Neural progenitor cell (in vitro differentiated cells): ENCODE results near the gene FAM98C. TPM values are rescaled to one million over a fixed set of nuclear protein-coding genes. Genes with fewer than 3 reads are reported as not detected.
A peak's percentile ranks its signal among the peaks of the same experiment; 100 is the strongest.

Experiments used
- DNase-seq: peaks from one replicate; pipeline ENCODE4 v3.0.0-alpha.2; 2016; ENCODE audit warnings: low spot score
- H2AFZ ChIP-seq: fragments of 200-600 bp; sonication (generic); replicated peaks from 2 replicates; pipeline ENCODE4 v1.6.1; 2016; ENCODE audit warnings: antibody characterized with exemption
- H3F3A ChIP-seq: fragments of 200-600 bp; sonication (generic); 2 replicates; pipeline ENCODE4 v1.6.1; 2016; ENCODE audit warnings: antibody characterized with exemption, low read depth
- H3K27ac ChIP-seq: fragments of 200-600 bp; sonication (generic); 2 replicates; pipeline ENCODE4 v1.5.1; 2016; ENCODE audit warnings: mild to moderate bottlenecking
- H3K27me3 ChIP-seq: fragments of 200-600 bp; sonication (generic); 2 replicates; pipeline ENCODE4 v1.6.1; 2016; ENCODE audit warnings: mild to moderate bottlenecking, moderate library complexity
- H3K36me3 ChIP-seq: fragments of 200-600 bp; sonication (generic); 2 replicates; pipeline ENCODE4 v1.5.1; 2016
- H3K4me1 ChIP-seq: fragments of 200-600 bp; sonication (generic); 2 replicates; pipeline ENCODE4 v1.6.1; 2016; ENCODE audit warnings: mixed run types
- H3K4me2 ChIP-seq: fragments of 200-600 bp; sonication (generic); 2 replicates; pipeline ENCODE4 v1.6.1; 2016
- H3K4me3 ChIP-seq: fragments of 200-600 bp; sonication (generic); 2 replicates; pipeline ENCODE4 v1.5.1; 2016
- H3K79me2 ChIP-seq: fragments of 200-600 bp; sonication (generic); 2 replicates; pipeline ENCODE4 v1.6.1; 2016; ENCODE audit warnings: low read depth
- H3K9ac ChIP-seq: fragments of 200-600 bp; sonication (generic); 2 replicates; pipeline ENCODE4 v1.6.1; 2016
- H3K9me3 ChIP-seq: fragments of 200-600 bp; sonication (generic); 2 replicates; pipeline ENCODE4 v1.5.1; 2016; ENCODE audit warnings: low read depth
- H4K20me1 ChIP-seq: fragments of 200-600 bp; sonication (generic); 2 replicates; pipeline ENCODE4 v1.6.1; 2016; ENCODE audit warnings: low read depth
- H3K27ac Mint-ChIP-seq: 3 replicates; pipeline ENCODE4 v1.8.0; 2021; ENCODE audit warnings: mixed read lengths
- H3K27me3 Mint-ChIP-seq: 2 replicates; pipeline ENCODE4 v1.8.0; 2022; ENCODE audit warnings: low read depth, mild to moderate bottlenecking, inconsistent platforms, moderate library complexity, mixed read lengths; ENCODE audit not compliant: insufficient read depth
- H3K36me3 Mint-ChIP-seq: 3 replicates; pipeline ENCODE4 v1.8.0; 2021; ENCODE audit warnings: mixed read lengths
- H3K4me1 Mint-ChIP-seq: 3 replicates; pipeline ENCODE4 v1.8.0; 2021; ENCODE audit warnings: mixed read lengths
- H3K4me3 Mint-ChIP-seq: 3 replicates; pipeline ENCODE4 v1.8.0; 2021; ENCODE audit warnings: mild to moderate bottlenecking, moderate library complexity, mixed read lengths
- H3K9me3 Mint-ChIP-seq: 3 replicates; pipeline ENCODE4 v1.8.0; 2020; ENCODE audit warnings: mixed read lengths
- EZH2 ChIP-seq: fragments of 200-600 bp; sonication (generic); IDR thresholded peaks from 2 replicates; pipeline ENCODE4 v1.6.1; 2017; ENCODE audit warnings: antibody characterized with exemption, mild to moderate bottlenecking, moderate library complexity
- EZH2phosphoT487 ChIP-seq: fragments of 200-600 bp; sonication (generic); IDR thresholded peaks from 2 replicates; pipeline ENCODE4 v1.6.1; 2017; ENCODE audit warnings: antibody characterized with exemption
- total RNA-seq: library from RNA; depleted of rRNA; stranded (reverse); fragments of >200 nt; gene quantifications from 2 replicates; pipeline ENCODE4 v1.2.3, GENCODE V29; 2015; ENCODE audit warnings: low replicate concordance
- TF ChIP-seq, protein P1 (sequence below): fragments of 200-600 bp; sonication (generic); IDR thresholded peaks from 2 replicates; pipeline ENCODE4 v1.5.1; 2017; ENCODE audit warnings: antibody characterized with exemption, mild to moderate bottlenecking

FAM98C gene
- total RNA-seq, 1 donor from 2014 or later: 3.5 TPM

DNA sequence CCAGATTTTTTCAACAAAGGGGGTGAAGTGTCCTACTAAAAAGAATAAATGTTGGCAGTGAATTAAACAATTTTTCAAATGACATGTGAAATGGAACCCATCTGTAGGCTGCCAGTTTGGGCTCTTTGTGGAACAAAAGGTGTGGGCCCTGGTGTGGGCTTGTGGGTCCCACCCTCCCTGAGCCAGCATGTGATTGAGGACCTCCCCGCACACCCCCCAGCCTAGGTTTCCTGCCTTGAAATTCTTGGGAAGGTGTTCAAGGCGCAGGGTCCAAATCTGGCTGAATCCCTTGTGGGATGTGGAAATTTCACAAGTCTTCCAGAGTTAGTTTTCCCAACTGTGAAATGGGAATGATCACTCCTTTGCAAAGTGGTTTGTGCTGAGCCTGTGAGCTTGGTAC is 19.1 kb upstream of the FAM98C start:
- no peak overlapping the region for H3K27ac Mint-ChIP-seq
- no peaks in the 10 kb centered on the region for H3K36me3 ChIP-seq
- H4K20me1 ChIP-seq: peaks cover 32% of the 10 kb centered on the region
- peaks cover 20% of the 10 kb centered on the region for H3F3A ChIP-seq
- no peak overlapping the region for H3K4me3 Mint-ChIP-seq
- H3K36me3 Mint-ChIP-seq: peaks cover 16% of the 10 kb centered on the region
- no peak overlapping the region for H3K27ac ChIP-seq
- peaks cover 12% of the 10 kb centered on the region for H3K27me3 Mint-ChIP-seq
- H3K4me1 ChIP-seq: no peaks in the 10 kb centered on the region
- no peak for DNase-seq
- no peak overlapping the region for H3K9ac ChIP-seq
- no peak overlapping the region for H3K4me3 ChIP-seq
- no peaks in the 10 kb centered on the region for H3K79me2 ChIP-seq
- TF ChIP-seq EZH2phosphoT487: no peak
- TF ChIP-seq EZH2: no peak
- TF ChIP-seq, protein P1, sequence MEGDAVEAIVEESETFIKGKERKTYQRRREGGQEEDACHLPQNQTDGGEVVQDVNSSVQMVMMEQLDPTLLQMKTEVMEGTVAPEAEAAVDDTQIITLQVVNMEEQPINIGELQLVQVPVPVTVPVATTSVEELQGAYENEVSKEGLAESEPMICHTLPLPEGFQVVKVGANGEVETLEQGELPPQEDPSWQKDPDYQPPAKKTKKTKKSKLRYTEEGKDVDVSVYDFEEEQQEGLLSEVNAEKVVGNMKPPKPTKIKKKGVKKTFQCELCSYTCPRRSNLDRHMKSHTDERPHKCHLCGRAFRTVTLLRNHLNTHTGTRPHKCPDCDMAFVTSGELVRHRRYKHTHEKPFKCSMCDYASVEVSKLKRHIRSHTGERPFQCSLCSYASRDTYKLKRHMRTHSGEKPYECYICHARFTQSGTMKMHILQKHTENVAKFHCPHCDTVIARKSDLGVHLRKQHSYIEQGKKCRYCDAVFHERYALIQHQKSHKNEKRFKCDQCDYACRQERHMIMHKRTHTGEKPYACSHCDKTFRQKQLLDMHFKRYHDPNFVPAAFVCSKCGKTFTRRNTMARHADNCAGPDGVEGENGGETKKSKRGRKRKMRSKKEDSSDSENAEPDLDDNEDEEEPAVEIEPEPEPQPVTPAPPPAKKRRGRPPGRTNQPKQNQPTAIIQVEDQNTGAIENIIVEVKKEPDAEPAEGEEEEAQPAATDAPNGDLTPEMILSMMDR: no peak
- no peaks in the 10 kb centered on the region for H3K9me3 Mint-ChIP-seq
- H3K9me3 ChIP-seq: no peaks in the 10 kb centered on the region
- peaks cover 24% of the 10 kb centered on the region for H3K27me3 ChIP-seq
- no peak overlapping the region for H2AFZ ChIP-seq
- H3K4me2 ChIP-seq: no peak overlapping the region
- H3K4me1 Mint-ChIP-seq: peaks cover 4% of the 10 kb centered on the region

DNA sequence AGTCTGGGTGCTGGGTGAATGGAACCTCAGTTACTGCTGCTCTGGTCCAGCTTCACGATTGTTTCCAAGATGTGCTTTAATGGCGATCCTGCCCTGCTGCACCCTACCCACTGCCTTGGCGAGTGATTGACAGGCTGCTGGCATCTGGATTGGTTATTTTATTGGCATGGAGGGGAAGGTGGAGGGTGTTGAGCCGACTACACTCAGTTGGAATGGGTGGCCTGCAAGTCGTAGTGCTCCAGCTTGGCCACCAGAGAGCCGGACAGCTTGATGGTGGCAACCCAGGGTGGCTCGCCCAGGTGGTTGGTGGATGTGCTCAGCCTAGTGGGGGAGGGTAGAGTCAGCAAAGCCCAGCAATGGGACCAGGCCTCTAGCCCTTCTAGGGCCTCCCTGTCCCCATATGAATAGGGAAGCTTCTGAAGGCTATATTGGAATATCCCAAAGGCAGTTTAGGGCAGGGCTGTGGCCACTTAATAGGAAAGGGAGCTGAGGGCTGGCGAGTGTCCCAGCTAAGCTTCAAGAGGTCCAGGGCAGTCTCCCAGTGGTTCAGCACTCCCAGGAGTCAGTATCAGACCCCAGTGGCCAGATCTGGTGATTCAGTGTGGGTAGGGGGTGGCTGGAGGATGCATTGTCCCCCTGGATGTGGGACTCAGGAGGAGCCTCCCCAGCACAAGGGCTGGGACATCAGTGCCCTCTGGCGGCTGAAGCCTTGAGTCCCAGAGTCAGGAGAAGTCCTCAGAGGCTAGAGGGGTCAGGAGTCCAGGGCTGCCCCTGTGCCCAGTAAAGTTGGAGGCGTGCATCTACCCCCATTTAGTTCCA is 18.5 kb upstream of the FAM98C start:
- no peak for TF ChIP-seq EZH2phosphoT487
- TF ChIP-seq, protein P1: peak; percentile 60
- TF ChIP-seq EZH2: no peak
- H3K27me3 ChIP-seq: peaks cover 24% of the 10 kb centered on the region
- H4K20me1 ChIP-seq: peaks cover 32% of the 10 kb centered on the region
- H3K27ac ChIP-seq: no peak overlapping the region
- no peak overlapping the region for H3K4me2 ChIP-seq
- Mint-ChIP-seq H3K27ac (no peak overlapping the region), H3K9me3 (no peaks in the 10 kb centered on the region), H3K27me3 (peaks cover 12% of the 10 kb centered on the region), H3K4me1 (peaks cover 5% of the 10 kb centered on the region), H3K36me3 (peaks cover 15% of the 10 kb centered on the region), H3K4me3 (peak overlapping the region; percentile 50)
- no peaks in the 10 kb centered on the region for H3K4me1 ChIP-seq
- no peak overlapping the region for H3K9ac ChIP-seq
- no peaks in the 10 kb centered on the region for H3K36me3 ChIP-seq
- H3F3A ChIP-seq: peaks cover 22% of the 10 kb centered on the region
- H2AFZ ChIP-seq: no peak overlapping the region
- no peak overlapping the region for H3K4me3 ChIP-seq
- H3K79me2 ChIP-seq: no peaks in the 10 kb centered on the region
- peak; percentile 74 for DNase-seq
- H3K9me3 ChIP-seq: no peaks in the 10 kb centered on the region

DNA sequence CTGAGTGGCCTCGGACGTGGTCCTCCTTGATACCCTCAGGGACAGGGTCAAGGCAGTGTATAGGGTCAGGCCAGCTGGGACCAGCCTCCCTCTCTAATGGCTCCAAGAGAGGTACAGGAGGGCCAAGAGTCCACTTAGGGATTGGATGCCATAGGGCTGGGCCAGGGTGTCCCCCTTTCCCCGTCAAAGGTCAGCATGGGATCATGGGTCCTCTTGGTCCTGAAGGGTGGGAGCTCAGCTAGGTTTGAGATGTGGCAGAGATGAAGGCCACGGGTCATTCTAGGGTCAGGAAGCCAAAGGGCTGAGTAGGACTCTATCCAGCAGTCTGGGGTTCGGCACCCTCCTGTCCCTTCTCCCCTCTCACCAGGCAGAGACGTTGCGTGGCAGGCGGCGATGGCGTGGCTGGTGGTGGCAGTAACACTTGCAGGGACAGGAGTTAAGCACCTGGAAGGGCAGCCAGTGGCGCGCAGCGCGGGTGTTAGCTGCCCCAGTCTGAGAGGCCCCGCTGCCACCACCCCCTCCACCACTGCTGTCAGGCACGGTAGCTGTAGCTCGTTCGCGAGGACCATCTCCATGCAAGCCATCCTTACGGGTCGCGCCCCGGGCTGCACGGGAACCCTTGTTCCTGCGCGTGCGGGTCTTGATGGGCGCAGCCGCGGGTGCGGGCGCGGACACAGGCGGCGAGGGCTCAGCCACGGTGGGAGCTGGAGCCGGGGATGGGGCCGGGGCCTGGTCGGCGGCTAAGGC is 17.7 kb upstream of the FAM98C start:
- no peak for TF ChIP-seq EZH2phosphoT487
- TF ChIP-seq EZH2: no peak
- TF ChIP-seq, protein P1: no peak
- H3K9me3 Mint-ChIP-seq: no peaks in the 10 kb centered on the region
- Histone ChIP-seq H2AFZ (no peak overlapping the region), H3F3A (peaks cover 22% of the 10 kb centered on the region), H3K4me3 (no peak overlapping the region), H3K36me3 (no peaks in the 10 kb centered on the region), H3K9me3 (no peaks in the 10 kb centered on the region), H3K79me2 (no peaks in the 10 kb centered on the region), H3K4me2 (no peak overlapping the region), H3K4me1 (peaks cover 2% of the 10 kb centered on the region), H3K27ac (no peak overlapping the region), H3K27me3 (peaks cover 31% of the 10 kb centered on the region), H4K20me1 (peaks cover 35% of the 10 kb centered on the region), H3K9ac (no peak overlapping the region)
- no peak for DNase-seq
- no peak overlapping the region for H3K27ac Mint-ChIP-seq
- H3K4me1 Mint-ChIP-seq: peaks cover 10% of the 10 kb centered on the region
- H3K36me3 Mint-ChIP-seq: peaks cover 12% of the 10 kb centered on the region
- H3K4me3 Mint-ChIP-seq: no peak overlapping the region
- peaks cover 11% of the 10 kb centered on the region for H3K27me3 Mint-ChIP-seq
